Astrocyte (in vitro differentiated cells and primary cell): Measurements from ENCODE around the gene RNF43. TPM values are rescaled to one million over a fixed set of nuclear protein-coding genes. Genes with fewer than 3 reads are reported as not detected.

Experiments
- DNase-seq: peaks from one replicate; pipeline ENCODE4 v3.0.0-alpha.2; 2010; ENCODE audit warnings: low read depth
- FAIRE-seq: peaks from 2 replicates; lab custom pipeline; 2011; peaks lifted over from hg19 to GRCh38; lab: Jason Lieb, UNC
- H2AFZ ChIP-seq: 2 replicates; pipeline ENCODE4 v1.6.0; 2012; ENCODE audit warnings: low read depth, low read length, inconsistent platforms
- H3K27ac ChIP-seq: 2 replicates; pipeline ENCODE4 v1.5.1; 2011; ENCODE audit warnings: low read depth, low read length, inconsistent platforms
- H3K27me3 ChIP-seq: 2 replicates; pipeline ENCODE4 v1.6.0; 2011; ENCODE audit warnings: low read length, inconsistent platforms; ENCODE audit not compliant: insufficient read depth
- H3K36me3 ChIP-seq: 2 replicates; pipeline ENCODE4 v1.5.1; 2011; ENCODE audit warnings: low read length, inconsistent platforms; ENCODE audit not compliant: insufficient read depth
- H3K4me1 ChIP-seq: 2 replicates; pipeline ENCODE4 v1.5.1; 2011; ENCODE audit warnings: low read length, inconsistent platforms; ENCODE audit not compliant: insufficient read depth
- H3K4me2 ChIP-seq: 2 replicates; pipeline ENCODE4 v1.6.0; 2012; ENCODE audit warnings: low read length, inconsistent platforms
- H3K4me3 ChIP-seq: 2 replicates; pipeline ENCODE4 v1.5.1; 2011; ENCODE audit warnings: low read depth, mild to moderate bottlenecking, low read length, inconsistent platforms; ENCODE audit not compliant: insufficient read depth
- H3K79me2 ChIP-seq: 2 replicates; pipeline ENCODE4 v1.6.0; 2012; ENCODE audit warnings: mild to moderate bottlenecking, low read length, inconsistent platforms; ENCODE audit not compliant: insufficient read depth
- H3K9ac ChIP-seq: 2 replicates; pipeline ENCODE4 v1.6.0; 2012; ENCODE audit warnings: mild to moderate bottlenecking, low read length, inconsistent platforms
- H3K9me3 ChIP-seq: 2 replicates; pipeline ENCODE4 v1.5.1; 2012; ENCODE audit warnings: low read depth, mild to moderate bottlenecking, low read length, inconsistent platforms; ENCODE audit not compliant: insufficient read depth
- H4K20me1 ChIP-seq: 2 replicates; pipeline ENCODE4 v1.6.0; 2012; ENCODE audit warnings: low read length, inconsistent platforms; ENCODE audit not compliant: insufficient read depth
- H3K27ac Mint-ChIP-seq: one replicate; pipeline ENCODE4 v1.8.0; 2021; ENCODE audit warnings: mild to moderate bottlenecking, mixed read lengths; ENCODE audit not compliant: unreplicated experiment
- H3K27me3 Mint-ChIP-seq: one replicate; pipeline ENCODE4 v1.8.0; 2021; ENCODE audit warnings: low read depth, mixed read lengths; ENCODE audit not compliant: unreplicated experiment
- H3K36me3 Mint-ChIP-seq: one replicate; pipeline ENCODE4 v1.8.0; 2021; ENCODE audit warnings: low read depth, mixed read lengths; ENCODE audit not compliant: unreplicated experiment
- H3K4me1 Mint-ChIP-seq: one replicate; pipeline ENCODE4 v1.8.0; 2021; ENCODE audit warnings: low read depth, mixed read lengths; ENCODE audit not compliant: unreplicated experiment
- H3K4me3 Mint-ChIP-seq: one replicate; pipeline ENCODE4 v1.8.0; 2021; ENCODE audit warnings: mild to moderate bottlenecking, moderate library complexity, mixed read lengths; ENCODE audit not compliant: unreplicated experiment
- H3K9me3 Mint-ChIP-seq: one replicate; pipeline ENCODE4 v1.8.0; 2021; ENCODE audit warnings: mild to moderate bottlenecking, mixed read lengths; ENCODE audit not compliant: unreplicated experiment
- CTCF ChIP-seq: IDR thresholded peaks from 2 replicates; pipeline ENCODE4 v1.5.1; 2011; ENCODE audit warnings: low read depth, mild to moderate bottlenecking, inconsistent platforms, low read length, moderate library complexity; ENCODE audit not compliant: insufficient read depth
- EZH2 ChIP-seq: IDR thresholded peaks from 2 replicates; pipeline ENCODE4 v1.6.1; 2012; ENCODE audit warnings: mild to moderate bottlenecking, low read length, inconsistent platforms; ENCODE audit not compliant: insufficient read depth
- total RNA-seq: library from RNA; stranded (reverse); gene quantifications from 2 replicates; pipeline ENCODE4 v1.2.1, GENCODE V29; 2021

The RNF43 gene
- total RNA-seq, 1 donor from 2014 or later: 1.2 TPM

GRCh38 chr17:58371300-58371950 is 45.9 kb downstream of the RNF43 start:
- Mint-ChIP-seq H3K4me1 (peaks cover 7% of the 10 kb centered on the region), H3K4me3 (no peak overlapping the region), H3K36me3 (no peaks in the 10 kb centered on the region), H3K9me3 (no peaks in the 10 kb centered on the region), H3K27ac (no peak overlapping the region), H3K27me3 (peaks cover 4% of the 10 kb centered on the region)
- Histone ChIP-seq H3K4me1 (no peaks in the 10 kb centered on the region), H3K27me3 (no peaks in the 10 kb centered on the region), H3K27ac (no peak overlapping the region), H4K20me1 (no peaks in the 10 kb centered on the region), H3K36me3 (no peaks in the 10 kb centered on the region), H3K9me3 (no peaks in the 10 kb centered on the region), H3K4me3 (no peak overlapping the region), H3K9ac (no peak overlapping the region), H2AFZ (no peak overlapping the region), H3K79me2 (no peaks in the 10 kb centered on the region), H3K4me2 (no peak overlapping the region)
- TF ChIP-seq CTCF (no peak), EZH2 (no peak)
- DNase-seq: no peak
- FAIRE-seq: no peak

- TF ChIP-seq CTCF: no peak
- TF ChIP-seq EZH2: no peak
- H3K79me2 ChIP-seq: no peaks in the 10 kb centered on the region
- H3K27me3 Mint-ChIP-seq: peaks cover 4% of the 10 kb centered on the region
Observed at GRCh38 chr17:58370716-58371115, 46.6 kb downstream of the RNF43 start.

GRCh38 chr17:58370309-58370708 is 47.0 kb downstream of the RNF43 start:
- H2AFZ ChIP-seq: no peak overlapping the region
- no peak overlapping the region for H3K9ac ChIP-seq
- TF ChIP-seq CTCF (no peak), EZH2 (no peak)
- H3K27ac ChIP-seq: no peak overlapping the region
- DNase-seq: no peak
- H3K4me3 ChIP-seq: no peak overlapping the region
- H4K20me1 ChIP-seq: no peaks in the 10 kb centered on the region
- no peaks in the 10 kb centered on the region for H3K9me3 ChIP-seq
- peaks cover 4% of the 10 kb centered on the region for H3K27me3 Mint-ChIP-seq
- H3K4me1 Mint-ChIP-seq: peaks cover 7% of the 10 kb centered on the region
- H3K79me2 ChIP-seq: no peaks in the 10 kb centered on the region
- FAIRE-seq: no peak
- no peak overlapping the region for H3K4me3 Mint-ChIP-seq
- H3K27me3 ChIP-seq: no peaks in the 10 kb centered on the region
- no peaks in the 10 kb centered on the region for H3K36me3 Mint-ChIP-seq
- H3K4me2 ChIP-seq: no peak overlapping the region
- H3K36me3 ChIP-seq: no peaks in the 10 kb centered on the region
- no peaks in the 10 kb centered on the region for H3K4me1 ChIP-seq
- no peaks in the 10 kb centered on the region for H3K9me3 Mint-ChIP-seq
- no peak overlapping the region for H3K27ac Mint-ChIP-seq

More at GRCh38 chr17:58370716-58371115, 46.6 kb downstream of the RNF43 start:
- Mint-ChIP-seq H3K9me3 (no peaks in the 10 kb centered on the region), H3K27ac (no peak overlapping the region), H3K36me3 (no peaks in the 10 kb centered on the region), H3K4me1 (peaks cover 7% of the 10 kb centered on the region), H3K4me3 (no peak overlapping the region)
- Histone ChIP-seq H3K36me3 (no peaks in the 10 kb centered on the region), H4K20me1 (no peaks in the 10 kb centered on the region), H3K4me2 (no peak overlapping the region), H3K9ac (no peak overlapping the region), H3K9me3 (no peaks in the 10 kb centered on the region), H3K27ac (no peak overlapping the region), H2AFZ (no peak overlapping the region), H3K4me1 (no peaks in the 10 kb centered on the region), H3K4me3 (no peak overlapping the region), H3K27me3 (no peaks in the 10 kb centered on the region)
- DNase-seq (no peak), FAIRE-seq (no peak)
